ENCODE data around the gene PGA5.
"Not testable (repeated sequence)": the region's sequence is repeated elsewhere in the genome, so short reads cannot be mapped to it uniquely, and the experiment has no call there.

Gene PGA5

GRCh38 chr11:61240875-61241274 lies at the start of gene PGA5:
TSS of gene PGA5 (plus strand) at chr11:61241175. CDS start at chr11:61241227, 52 bp downstream.
- not testable (repeated sequence) for FAIRE-seq

GRCh38 chr11:61193596-61193995 lies 47.4 kb upstream of the PGA5 start:
- no peak for FAIRE-seq

GRCh38 chr11:61194169-61194671 lies 46.8 kb upstream of the PGA5 start:
- FAIRE-seq, result no peak

GRCh38 chr11:61194981-61195695 lies 45.8 kb upstream of the PGA5 start:
- no peak for FAIRE-seq

GRCh38 chr11:61195719-61196118 lies 45.3 kb upstream of the PGA5 start:
- FAIRE-seq, result no peak

- FAIRE-seq, result no peak
Measured at GRCh38 chr11:61198361-61198760, 42.6 kb upstream of the PGA5 start.

GRCh38 chr11:61198948-61199523 lies 41.9 kb upstream of the PGA5 start:
- no peak for FAIRE-seq

- no peak for FAIRE-seq
Measured at GRCh38 chr11:61201476-61201875, 39.5 kb upstream of the PGA5 start.

GRCh38 chr11:61202950-61203746 lies 37.8 kb upstream of the PGA5 start, which contains the start of gene PGA3:
TSS of gene PGA3 (plus strand) at chr11:61203515. CDS start at chr11:61203565, 50 bp downstream.
- not testable (repeated sequence) for FAIRE-seq

GRCh38 chr11:61203873-61204272 lies 37.1 kb upstream of the PGA5 start:
- FAIRE-seq, result not testable (repeated sequence)

- FAIRE-seq, result not testable (repeated sequence)
Measured at GRCh38 chr11:61204502-61205059, 36.4 kb upstream of the PGA5 start.

GRCh38 chr11:61207636-61208310 lies 33.2 kb upstream of the PGA5 start:
- FAIRE-seq, result not testable (repeated sequence)

GRCh38 chr11:61210629-61211028 lies 30.3 kb upstream of the PGA5 start:
- FAIRE-seq, result not testable (repeated sequence)

- not testable (repeated sequence) for FAIRE-seq
Measured at GRCh38 chr11:61211327-61211952, 29.5 kb upstream of the PGA5 start.

GRCh38 chr11:61212202-61212601 lies 28.8 kb upstream of the PGA5 start:
- FAIRE-seq, result not testable (repeated sequence)

- FAIRE-seq, result not testable (repeated sequence)
Measured at GRCh38 chr11:61213711-61214324, 27.2 kb upstream of the PGA5 start.

GRCh38 chr11:61218306-61218705 lies 22.7 kb upstream of the PGA5 start:
- FAIRE-seq, result not testable (repeated sequence)

- FAIRE-seq, result not testable (repeated sequence)
Measured at GRCh38 chr11:61219016-61219415, 22.0 kb upstream of the PGA5 start.

GRCh38 chr11:61222047-61222446 lies 18.9 kb upstream of the PGA5 start, which contains the start of gene PGA4:
TSS of gene PGA4 (plus strand) at chr11:61222347. CDS start at chr11:61222401, 54 bp downstream.
- FAIRE-seq, result not testable (repeated sequence)

GRCh38 chr11:61222692-61223091 lies 18.3 kb upstream of the PGA5 start:
- FAIRE-seq, result not testable (repeated sequence)

- FAIRE-seq, result not testable (repeated sequence)
Measured at GRCh38 chr11:61226457-61227137, 14.4 kb upstream of the PGA5 start.

Measured in islet of Langerhans (tissue), 1 donor.